Stromal cell of bone marrow (primary cell): ENCODE results near the gene DPH1.

Experiments
- DNase-seq: peaks from one replicate; pipeline ENCODE4 v3.0.0-alpha.2; 2012; ENCODE audit warnings: low read depth

The DPH1 gene

GRCh38 chr17:2082003-2082781 is 52.2 kb downstream of the DPH1 start:
- DNase-seq, result no peak

GRCh38 chr17:2083613-2084035 is 53.7 kb downstream of the DPH1 start:
- DNase-seq, result no peak

- no peak for DNase-seq
Measured at GRCh38 chr17:2084036-2084765, 54.2 kb downstream of the DPH1 start.

GRCh38 chr17:2084766-2085647 is 55.1 kb downstream of the DPH1 start:
- no peak for DNase-seq

GRCh38 chr17:2085648-2085949 is 55.6 kb downstream of the DPH1 start:
- DNase-seq, result no peak

DNA sequence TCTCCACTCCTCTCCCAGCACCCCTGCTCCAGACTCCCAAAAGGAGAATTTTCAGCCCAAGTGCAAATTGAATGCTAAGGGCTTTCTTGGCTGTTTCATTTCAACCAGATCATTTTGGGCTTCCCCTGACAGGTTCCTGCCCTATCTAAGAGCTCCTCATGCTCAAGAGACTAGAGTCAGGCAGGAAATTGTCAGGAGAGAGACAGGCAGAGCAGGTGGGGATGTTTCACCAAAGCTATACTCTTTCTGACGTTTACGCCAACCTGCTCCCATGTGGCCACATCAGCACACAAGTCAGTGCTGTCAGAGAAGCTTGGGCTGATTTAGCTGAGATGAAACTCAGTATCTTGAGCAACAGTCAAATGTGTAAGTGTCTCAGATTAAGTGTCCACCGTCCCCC is 56.4 kb downstream of the DPH1 start:
- no peak for DNase-seq

DNA sequence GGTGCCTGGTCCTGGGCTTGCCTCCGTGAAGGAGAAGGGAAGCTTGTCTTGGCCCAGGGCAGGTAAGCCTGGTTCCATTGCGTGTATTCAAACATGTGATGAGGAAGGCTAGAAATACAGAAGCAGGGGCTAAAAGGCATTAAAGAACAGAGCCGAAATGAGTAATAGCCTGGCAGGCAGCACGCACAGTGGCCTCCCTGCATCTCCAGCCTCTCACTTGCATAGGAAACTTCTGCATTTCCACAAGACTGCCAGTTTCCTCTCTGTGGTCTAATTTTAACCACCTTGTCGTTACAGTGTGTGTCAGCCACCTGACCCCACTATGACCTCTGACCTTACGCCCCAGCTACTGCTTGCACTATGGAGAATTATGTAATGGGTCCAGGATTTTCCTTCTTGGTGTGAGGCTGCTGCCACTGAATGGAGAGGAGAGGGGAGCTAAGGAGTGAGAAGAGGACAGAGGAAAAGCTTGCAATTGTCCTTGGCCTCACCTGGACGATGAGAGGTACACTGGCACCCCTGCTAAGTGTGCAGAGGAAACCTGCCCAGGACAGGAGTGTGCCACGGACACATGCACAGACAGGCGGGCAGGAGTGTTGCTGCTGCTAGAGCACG is 57.8 kb downstream of the DPH1 start:
- no peak for DNase-seq

- no peak for DNase-seq
Measured at GRCh38 chr17:2089021-2089422, 59.1 kb downstream of the DPH1 start.

- DNase-seq, result no peak
Measured at GRCh38 chr17:2090210-2090641, 60.3 kb downstream of the DPH1 start.

- peak; percentile 89 for DNase-seq
Measured at GRCh38 chr17:2090804-2091534, 61.0 kb downstream of the DPH1 start.

- no peak for DNase-seq
Measured at GRCh38 chr17:2092253-2092652, 62.3 kb downstream of the DPH1 start.

GRCh38 chr17:2093349-2093748 is 63.4 kb downstream of the DPH1 start:
- DNase-seq, result no peak
